ENCODE data around the gene KCNN2.

Gene KCNN2

GRCh38 chr5:114361724-114362196 lies at the start of gene KCNN2:
KCNN2 (plus strand) TSS chr5:114362070; CDS start chr5:114362140, 70 bp downstream.
- DNase-seq = no peak

GRCh38 chr5:114312658-114313057 lies 49.2 kb upstream of the KCNN2 start:
- no peak for DNase-seq

GRCh38 chr5:114314061-114314460 lies 47.8 kb upstream of the KCNN2 start:
- DNase-seq = no peak

- DNase-seq = no peak
These were observed 45.7 kb upstream of the KCNN2 start for GRCh38 chr5:114316167-114316566.

- no peak for DNase-seq
These were observed 44.1 kb upstream of the KCNN2 start for GRCh38 chr5:114317751-114318150.

- no peak for DNase-seq
These were observed 42.6 kb upstream of the KCNN2 start for GRCh38 chr5:114319236-114319635.

GRCh38 chr5:114319821-114320220 lies 42.0 kb upstream of the KCNN2 start:
- no peak for DNase-seq

GRCh38 chr5:114324282-114324681 lies 37.6 kb upstream of the KCNN2 start:
- DNase-seq = no peak

GRCh38 chr5:114325541-114325940 lies 36.3 kb upstream of the KCNN2 start:
- no peak for DNase-seq

GRCh38 chr5:114327474-114327873 lies 34.4 kb upstream of the KCNN2 start:
- DNase-seq = no peak

GRCh38 chr5:114327987-114328386 lies 33.9 kb upstream of the KCNN2 start:
- no peak for DNase-seq

GRCh38 chr5:114330916-114331531 lies 30.8 kb upstream of the KCNN2 start:
- DNase-seq = no peak

- no peak for DNase-seq
These were observed 29.4 kb upstream of the KCNN2 start for GRCh38 chr5:114332493-114332892.

GRCh38 chr5:114332925-114333324 lies 28.9 kb upstream of the KCNN2 start:
- no peak for DNase-seq

GRCh38 chr5:114335391-114335790 lies 26.5 kb upstream of the KCNN2 start:
- DNase-seq = no peak

- no peak for DNase-seq
These were observed 22.8 kb upstream of the KCNN2 start for GRCh38 chr5:114339108-114339507.

GRCh38 chr5:114346181-114346580 lies 15.7 kb upstream of the KCNN2 start:
- DNase-seq = no peak

GRCh38 chr5:114355086-114355830 lies 6.6 kb upstream of the KCNN2 start:
- no peak for DNase-seq

GRCh38 chr5:114358329-114358728 lies 3.5 kb upstream of the KCNN2 start:
- no peak for DNase-seq

- DNase-seq = no peak
These were observed 1.5 kb upstream of the KCNN2 start for GRCh38 chr5:114360357-114360756.

- DNase-seq = no peak
These were observed 800 bp upstream of the KCNN2 start for GRCh38 chr5:114360816-114361723.

GRCh38 chr5:114362197-114362976 lies 517 bp downstream of the KCNN2 start:
- no peak for DNase-seq

Measured in activated gamma-delta T cell treated with Interleukin-2 at 50 U/mL for 16 hours (primary cell).